Hematopoietic multipotent progenitor cell (in vitro differentiated cells): ENCODE results near the gene PTPN21. TPM values are rescaled to one million over a fixed set of nuclear protein-coding genes. Genes with fewer than 3 reads are reported as not detected.

Source experiments
- DNase-seq, 3 donors: peaks; one replicate each; pipeline ENCODE4 v3.0.0-alpha.2; 2011 to 2015; ENCODE audit warnings: low read depth in 2 of 3, low spot score in 2 of 3
- total RNA-seq: library from RNA; depleted of rRNA; stranded (reverse); fragments of >200 nt; gene quantifications from one replicate; pipeline ENCODE4 v1.2.3, GENCODE V29; 2012

Gene PTPN21
- total RNA-seq, 1 donor = under 0.01 TPM

DNA sequence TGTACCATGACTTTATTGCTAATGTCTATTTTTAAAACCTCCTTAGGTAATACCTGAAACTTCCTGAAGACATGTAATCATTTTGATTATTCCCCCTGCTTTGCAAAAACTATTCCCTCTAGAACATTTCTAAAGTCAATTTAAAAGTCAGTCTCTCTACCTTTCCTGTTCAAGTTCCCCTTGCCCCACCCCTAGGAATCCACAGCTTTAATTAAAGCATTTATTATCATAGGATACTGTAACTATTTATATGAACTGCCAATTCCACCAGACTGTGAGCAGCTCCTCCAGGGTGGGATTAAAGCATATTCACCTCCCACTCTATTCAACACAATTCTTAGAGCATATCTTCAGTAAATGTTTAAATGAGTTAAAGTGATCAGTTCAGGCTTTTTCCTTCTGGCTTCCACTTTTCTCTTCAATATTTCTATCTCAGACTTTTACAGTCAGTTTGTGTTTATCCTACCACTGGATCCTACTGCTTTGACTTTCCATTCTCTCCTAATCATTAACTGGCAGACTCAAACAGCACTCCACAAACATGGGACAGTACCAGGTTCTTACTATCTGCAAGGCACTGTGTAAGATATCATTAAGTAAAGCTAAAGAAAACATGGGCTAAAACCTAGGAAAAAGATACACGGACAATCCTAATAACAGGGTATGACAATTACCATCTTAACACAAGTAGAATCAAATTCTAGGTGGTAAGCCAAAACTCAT, 39.1 kb downstream of the PTPN21 start:
- DNase-seq = no peak

DNA sequence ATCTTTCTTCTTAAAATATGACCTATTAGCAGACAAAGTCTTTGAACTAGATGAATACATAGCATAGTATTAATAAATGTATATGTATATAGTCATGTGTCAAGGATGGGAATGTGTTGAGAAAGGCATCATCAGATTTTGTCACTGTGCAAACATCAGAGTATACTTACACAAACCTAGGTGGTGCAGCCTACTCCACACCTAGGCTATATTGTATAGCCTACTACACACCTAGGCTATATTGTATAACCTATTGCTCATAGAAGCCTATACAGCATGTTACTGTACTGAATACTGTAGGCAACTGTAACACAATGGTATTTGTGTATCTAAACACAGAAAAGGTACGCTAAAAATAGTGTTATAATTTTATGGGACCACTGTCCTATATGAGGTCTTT, 47.6 kb downstream of the PTPN21 start:
- DNase-seq = no peak

DNA sequence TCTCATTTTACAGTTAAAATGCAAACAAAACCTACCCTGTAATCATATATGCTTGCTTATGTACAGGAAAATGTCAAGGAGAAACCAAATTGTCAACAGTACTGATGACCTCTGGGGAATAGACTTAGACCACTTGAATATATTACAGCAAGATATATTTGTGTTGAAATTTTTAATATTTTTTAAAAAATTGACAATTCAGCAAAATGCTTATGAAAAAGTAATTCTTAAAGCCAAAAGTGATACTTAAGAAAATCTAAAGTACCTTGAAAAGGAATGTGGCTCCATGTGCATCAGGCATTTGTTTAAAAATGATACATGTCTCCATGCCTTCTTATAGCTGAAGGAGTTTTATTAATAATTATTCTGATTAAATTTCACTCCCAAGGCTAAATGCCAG, 49.2 kb downstream of the PTPN21 start:
- DNase-seq = no peak

DNA sequence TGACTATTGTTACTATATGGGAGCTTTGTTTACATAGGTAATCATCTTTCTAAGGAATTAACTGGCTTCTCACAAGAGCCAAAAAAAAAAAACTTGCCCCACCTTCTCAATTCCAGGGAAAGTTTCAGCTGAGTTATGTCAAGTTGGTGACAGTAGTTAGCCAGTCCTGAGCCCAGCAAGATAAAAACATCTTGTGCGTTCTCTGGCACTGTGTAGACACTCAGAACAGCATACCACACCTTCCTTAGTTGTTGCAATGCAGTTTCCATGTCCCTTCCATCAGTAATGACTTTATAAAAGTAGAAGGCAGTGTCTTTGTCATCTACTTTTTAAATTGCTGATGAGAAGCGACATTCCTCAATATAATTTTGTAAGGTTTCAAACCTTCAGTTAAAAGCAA, 50.2 kb downstream of the PTPN21 start:
- no peak for DNase-seq

DNA sequence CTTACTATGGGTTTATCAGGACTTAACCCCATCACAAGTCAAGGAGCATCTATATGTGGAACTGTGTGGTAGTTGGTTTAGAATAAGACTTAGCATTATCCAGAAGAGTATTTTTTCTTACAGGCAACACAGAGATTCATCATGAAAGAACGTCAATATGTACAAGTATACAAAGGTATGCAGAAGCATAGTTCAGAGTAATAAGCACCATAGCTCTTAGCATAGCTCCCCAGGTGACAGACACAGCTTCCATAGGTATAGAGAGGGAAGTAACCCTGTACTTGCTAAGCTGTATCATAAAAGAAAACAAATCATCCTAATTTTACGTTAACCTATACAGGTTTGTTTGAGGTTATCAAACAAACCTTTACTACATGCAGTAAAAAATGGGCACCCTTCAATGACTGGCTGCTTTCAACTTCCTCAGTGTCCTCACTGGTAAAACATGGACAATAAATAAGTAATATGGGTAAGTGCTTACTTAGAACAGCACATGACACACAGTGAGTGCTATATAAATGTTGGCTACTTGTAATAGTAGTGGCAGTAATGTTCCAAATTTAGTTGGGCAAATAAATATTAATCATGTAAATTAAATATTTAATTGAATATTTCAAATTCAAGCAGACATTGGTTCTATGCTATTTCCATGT, 50.9 kb downstream of the PTPN21 start:
- no peak for DNase-seq

GRCh38 chr14:88502740-88503139, 52.1 kb downstream of the PTPN21 start:
- no peak for DNase-seq

DNA sequence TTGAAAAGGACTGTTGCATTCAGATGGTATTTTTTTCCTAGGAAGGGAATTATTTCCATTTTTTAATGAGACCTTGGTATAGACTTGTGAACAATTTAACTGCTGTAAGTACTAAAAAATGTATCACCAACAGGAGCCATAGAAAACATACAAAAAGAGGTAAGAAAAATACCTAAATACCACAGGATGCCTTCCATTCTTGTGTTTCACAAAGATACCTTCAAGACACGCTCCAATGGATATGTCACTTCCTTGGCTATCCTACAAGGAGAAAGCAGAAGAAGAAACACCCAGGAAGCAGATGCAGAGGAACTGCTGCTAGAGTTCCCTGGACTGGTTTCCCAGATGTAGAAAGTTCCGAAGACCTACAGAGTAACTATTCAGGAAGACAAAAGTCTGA, 54.2 kb downstream of the PTPN21 start:
- no peak for DNase-seq

DNA sequence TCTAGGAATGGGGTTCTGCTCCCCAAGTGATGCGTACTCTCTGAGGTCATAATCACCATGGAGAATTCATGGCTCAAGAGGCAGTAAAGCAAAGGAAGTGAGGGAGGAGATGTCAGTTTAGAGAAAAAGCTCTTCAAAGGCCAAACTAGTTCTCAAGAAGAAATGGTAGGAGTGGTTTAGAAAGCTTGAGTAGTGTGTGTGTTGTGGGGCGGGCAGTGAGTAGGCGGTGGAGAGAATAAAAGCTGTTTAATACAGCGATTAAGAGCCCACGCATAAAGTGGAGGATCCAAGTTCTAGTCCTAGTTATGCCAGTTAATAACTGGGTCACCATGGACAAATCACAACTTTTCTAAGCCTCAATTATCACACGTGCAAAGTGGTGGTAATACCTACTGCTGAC, 55.6 kb downstream of the PTPN21 start:
- no peak for DNase-seq

- no peak for DNase-seq
Observed at GRCh38 chr14:88496414-88496813, 58.4 kb downstream of the PTPN21 start.

DNA sequence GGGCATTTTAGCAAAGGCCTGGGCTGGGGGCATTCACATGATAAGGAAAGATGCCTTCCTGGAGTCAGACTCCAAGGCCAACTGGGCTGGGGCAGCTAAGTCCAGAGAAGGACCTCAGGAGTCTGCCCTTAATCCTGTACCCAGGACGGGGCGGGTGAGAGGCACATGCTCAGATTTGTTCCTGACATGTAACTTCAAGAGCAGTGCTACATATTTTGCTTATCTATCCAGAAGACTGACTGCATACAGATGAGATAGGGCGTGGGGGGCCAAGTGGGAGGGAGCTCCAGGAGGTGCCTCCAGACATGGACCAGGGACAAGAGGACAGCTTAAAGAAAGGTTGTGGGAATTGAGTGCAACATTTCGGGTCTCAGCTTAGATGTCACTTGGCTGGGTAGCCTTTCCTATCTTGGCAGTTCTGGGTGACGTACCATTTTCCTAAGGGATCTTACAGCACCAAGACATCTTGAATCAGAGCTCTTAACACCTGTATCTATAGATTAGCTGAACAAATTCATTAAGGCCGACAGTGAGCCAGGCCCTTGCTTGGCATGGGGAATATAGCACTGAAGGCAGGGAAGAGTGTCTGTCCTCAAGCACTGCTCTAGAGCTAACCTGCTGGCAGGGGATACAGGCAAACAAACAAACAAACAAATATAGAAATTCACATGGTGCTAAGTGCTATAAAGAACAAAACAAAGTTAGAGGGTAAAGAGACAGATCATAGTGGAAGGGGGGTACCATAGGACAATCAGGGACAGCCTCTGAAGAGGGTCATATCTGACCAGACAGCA, 61.2 kb downstream of the PTPN21 start:
- DNase-seq = no peak

- peak; percentile 28 to 85 (median 71) for DNase-seq
Observed at GRCh38 chr14:88492272-88493089, 62.3 kb downstream of the PTPN21 start.

DNA sequence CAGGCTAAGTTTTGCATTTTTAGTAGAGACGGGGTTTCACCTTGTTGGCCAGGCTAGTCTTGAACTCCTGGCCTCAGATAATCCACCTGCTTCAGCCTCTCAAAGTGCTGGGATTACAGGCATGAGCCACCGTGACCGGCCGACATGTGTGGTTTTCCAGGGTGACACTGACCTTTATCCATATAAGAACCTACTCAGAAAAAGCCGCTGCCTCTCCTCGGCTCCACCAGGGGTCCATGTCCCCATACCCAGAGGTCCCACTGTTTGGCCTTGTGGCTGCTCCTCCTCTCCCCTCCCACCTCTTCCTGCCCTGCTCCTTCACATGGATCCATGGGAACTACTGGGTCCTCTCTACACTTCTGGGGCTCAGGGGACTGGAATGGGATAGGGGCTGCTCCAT, 64.6 kb downstream of the PTPN21 start:
- no peak for DNase-seq

DNA sequence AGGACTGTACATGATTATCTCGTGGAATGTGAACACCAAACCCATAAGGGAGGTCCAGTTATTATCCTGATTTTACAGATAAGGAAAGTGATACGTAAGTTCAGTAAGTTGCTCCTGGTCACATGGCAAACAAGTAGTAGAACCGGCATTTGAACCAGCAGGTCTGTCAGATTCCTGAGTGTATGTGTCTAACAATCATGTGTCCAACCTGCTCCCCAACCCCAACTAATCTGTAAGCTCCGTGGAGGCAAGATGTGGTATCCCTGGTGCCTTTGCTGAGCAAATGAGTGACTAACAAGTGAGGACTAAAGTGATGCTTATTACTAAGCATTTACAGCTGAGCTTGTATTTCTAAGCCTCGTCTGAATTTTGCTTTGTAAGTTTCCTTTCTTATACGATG, 65.9 kb downstream of the PTPN21 start:
- DNase-seq = no peak

- DNase-seq = no peak
Observed at GRCh38 chr14:88488081-88488480, 66.7 kb downstream of the PTPN21 start.

DNA sequence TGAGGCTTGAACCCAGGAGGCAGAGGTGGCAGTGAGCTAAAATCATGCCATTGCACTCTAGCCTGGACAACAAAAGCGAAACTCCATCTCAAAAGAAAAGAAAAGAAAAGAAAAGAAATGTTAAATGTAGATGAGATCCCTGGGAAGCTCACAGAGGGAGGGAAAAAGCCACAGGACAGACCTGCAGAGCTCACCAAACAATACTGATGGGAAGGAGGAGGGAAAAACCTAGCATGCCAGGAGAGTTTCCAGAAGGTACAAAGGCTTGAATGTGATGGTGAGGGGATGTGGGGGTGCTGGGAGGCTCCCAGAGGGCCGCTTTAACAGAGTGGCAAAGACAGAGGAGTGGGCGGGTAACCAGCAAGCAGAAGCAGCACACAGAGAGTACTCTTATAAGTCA, 72.3 kb downstream of the PTPN21 start:
- no peak for DNase-seq

- DNase-seq = no peak
Observed at GRCh38 chr14:88481794-88482193, 73.0 kb downstream of the PTPN21 start.

GRCh38 chr14:88481059-88481458, 73.7 kb downstream of the PTPN21 start:
- no peak for DNase-seq

GRCh38 chr14:88479574-88479987, 75.2 kb downstream of the PTPN21 start:
- no peak for DNase-seq

GRCh38 chr14:88478931-88479330, 75.9 kb downstream of the PTPN21 start:
- no peak for DNase-seq

GRCh38 chr14:88477513-88478250, 77.1 kb downstream of the PTPN21 start:
- no peak for DNase-seq
